ENCODE data around the gene FAIM. TPM values are rescaled to one million over a fixed set of nuclear protein-coding genes. Genes with fewer than 3 reads are reported as not detected.

FAIM gene
- polyA plus RNA-seq, 1 of the 3 experiments (the other 2 are of a cell fraction): 3.0 TPM

- TF ChIP-seq PBX3 (IDR thresholded peaks at IDR 0.05) (no peak), CTCF (IDR thresholded peaks at IDR 0.05) (no peak), IRF3 (IDR thresholded peaks at IDR 0.05; ENCODE audit: low read depth, low read length) (no peak), USF2 (IDR thresholded peaks at IDR 0.05; ENCODE audit: borderline replicate concordance, low read depth, low read length) (no peak), RCOR1 (IDR thresholded peaks at IDR 0.05; ENCODE audit: low read length) (no peak), NRF1 (IDR thresholded peaks at IDR 0.05; ENCODE audit: low read depth, low read length) (no peak), MEF2A (IDR thresholded peaks at IDR 0.05; ENCODE audit: borderline replicate concordance, low read depth) (no peak), MXI1 (IDR thresholded peaks at IDR 0.05; ENCODE audit: low read depth, low read length) (no peak), YY1 (IDR thresholded peaks at IDR 0.05; ENCODE audit: low read depth) (no peak), USF1 (IDR thresholded peaks at IDR 0.05; ENCODE audit: borderline replicate concordance, low read depth) (no peak), FOSL2 (IDR thresholded peaks at IDR 0.05; ENCODE audit: borderline replicate concordance, low read depth) (no peak), RAD21 (IDR thresholded peaks at IDR 0.05; ENCODE audit: low read length) (no peak)
- no peak overlapping the region for H3K9ac ChIP-seq
- H3K27ac ChIP-seq (ENCODE audit: low read depth in 2 of 2, low read length in 1 of 2): no peak overlapping the region
- no peaks in the 10 kb centered on the region for H3K27me3 ChIP-seq (ENCODE audit: insufficient read depth)
- ChIA-PET CTCF (interaction anchor here (1.1 to 4.8 kb wide), 3 partner anchors 317 to 325 kb away, joined by 6 to 51 read pairs (median 9); no protein-coding TSS in a partner anchor), POLR2A (no interaction called here)
- H2AFZ ChIP-seq (ENCODE audit: low read depth): no peak overlapping the region
- no peak for DNase-seq
- 79% methylated on average over 3 of the region's 3 CpGs for WGBS (ENCODE audit: low lambda C conversion rate)
- no peak overlapping the region for H3K4me2 ChIP-seq
- H3F3A ChIP-seq (replicated peaks; ENCODE audit: insufficient read depth): no peaks in the 10 kb centered on the region
- H3K4me3 ChIP-seq (ENCODE audit: low read depth in 2 of 2, low read length in 1 of 2): no peak overlapping the region
- no peaks in the 10 kb centered on the region for H3K79me2 ChIP-seq (ENCODE audit: insufficient read depth)
- H3K36me3 ChIP-seq (replicated peaks in 1 of 2; ENCODE audit: control insufficient read depth in 1 of 2, insufficient read depth in 2 of 2, low read length in 1 of 2): no peaks in the 10 kb centered on the region
- no peaks in the 10 kb centered on the region for H3K9me2 ChIP-seq
- H4K20me1 ChIP-seq (ENCODE audit: insufficient read depth): no peaks in the 10 kb centered on the region
- H3K9me3 ChIP-seq: no peaks in the 10 kb centered on the region
- peaks cover 0 to under 1% of the 10 kb centered on the region in 2 experiments; a peak in 1 of 4 replicates for H3K4me1 ChIP-seq (ENCODE audit: control insufficient read depth in 1 of 2, insufficient read depth in 2 of 2, low read depth in 1 of 2, low read length in 1 of 2)
Measured at GRCh38 chr3:138598534-138598933, 10.0 kb upstream of the FAIM start.

All from SK-N-SH (cell line).